ENCODE data around the gene CCDC86.

The CCDC86 gene

DNA sequence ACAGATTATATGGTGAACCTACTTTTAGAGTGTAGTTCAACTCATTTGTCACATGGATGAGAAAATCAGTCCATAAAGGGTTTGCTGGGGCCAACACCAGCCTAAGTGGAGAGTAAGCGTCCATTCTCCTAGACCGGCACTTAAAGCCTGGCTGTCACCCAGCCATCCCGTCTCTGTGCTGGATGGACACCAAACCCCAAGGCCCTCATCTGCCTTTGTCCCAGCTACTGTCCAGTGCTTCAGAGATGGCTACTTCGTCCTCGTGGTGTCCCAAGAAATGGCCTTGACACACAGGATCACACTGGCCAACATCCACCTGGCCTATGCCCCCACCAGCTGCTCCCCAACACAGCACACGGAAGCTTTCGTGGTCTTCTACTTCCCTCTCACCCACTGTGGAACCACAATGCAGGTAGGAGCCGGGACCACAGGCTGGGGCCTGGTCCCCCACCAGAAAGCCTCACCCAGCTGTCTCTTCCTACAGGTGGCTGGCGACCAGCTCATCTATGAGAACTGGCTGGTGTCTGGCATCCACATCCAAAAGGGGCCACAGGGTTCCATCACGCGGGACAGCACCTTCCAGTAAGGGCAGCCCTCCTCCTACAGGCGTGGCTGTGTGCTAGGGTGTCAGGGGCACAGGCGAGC lies 28.9 kb downstream of the CCDC86 start:
- no peak for DNase-seq

DNA sequence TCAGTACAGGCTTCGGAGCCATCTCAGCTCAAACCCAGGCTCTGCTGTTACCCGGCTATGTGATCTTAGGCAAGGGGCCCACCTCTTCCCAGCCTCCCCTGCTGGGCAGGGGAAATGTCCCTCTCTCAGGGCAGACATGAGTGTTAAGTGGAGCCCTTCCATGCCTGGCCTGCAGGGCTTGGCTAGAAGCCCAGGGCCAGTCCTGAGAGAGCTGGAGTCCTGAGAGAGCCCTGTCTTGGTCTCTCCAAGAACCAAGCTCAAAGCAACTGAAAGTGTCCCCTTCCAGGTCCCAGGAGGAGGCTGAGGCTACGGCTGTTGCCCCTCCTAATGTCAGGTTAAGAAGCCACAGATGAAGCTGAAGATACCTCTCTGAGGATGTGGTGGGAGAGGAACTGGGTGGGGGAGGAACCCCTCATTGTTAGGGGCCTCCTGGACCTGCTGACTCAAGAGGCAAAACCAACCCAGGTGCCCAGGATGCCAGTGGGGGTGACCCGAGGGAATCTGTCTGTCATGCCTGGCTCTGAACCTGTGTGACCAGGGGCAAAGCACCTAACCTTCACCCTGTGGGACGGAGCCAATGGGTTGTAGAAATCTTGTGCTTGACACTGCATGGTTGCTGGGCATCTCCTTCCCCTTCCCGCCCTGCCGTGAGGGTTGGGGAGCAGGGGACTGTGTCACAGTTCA lies 29.6 kb downstream of the CCDC86 start:
- no peak for DNase-seq

DNA sequence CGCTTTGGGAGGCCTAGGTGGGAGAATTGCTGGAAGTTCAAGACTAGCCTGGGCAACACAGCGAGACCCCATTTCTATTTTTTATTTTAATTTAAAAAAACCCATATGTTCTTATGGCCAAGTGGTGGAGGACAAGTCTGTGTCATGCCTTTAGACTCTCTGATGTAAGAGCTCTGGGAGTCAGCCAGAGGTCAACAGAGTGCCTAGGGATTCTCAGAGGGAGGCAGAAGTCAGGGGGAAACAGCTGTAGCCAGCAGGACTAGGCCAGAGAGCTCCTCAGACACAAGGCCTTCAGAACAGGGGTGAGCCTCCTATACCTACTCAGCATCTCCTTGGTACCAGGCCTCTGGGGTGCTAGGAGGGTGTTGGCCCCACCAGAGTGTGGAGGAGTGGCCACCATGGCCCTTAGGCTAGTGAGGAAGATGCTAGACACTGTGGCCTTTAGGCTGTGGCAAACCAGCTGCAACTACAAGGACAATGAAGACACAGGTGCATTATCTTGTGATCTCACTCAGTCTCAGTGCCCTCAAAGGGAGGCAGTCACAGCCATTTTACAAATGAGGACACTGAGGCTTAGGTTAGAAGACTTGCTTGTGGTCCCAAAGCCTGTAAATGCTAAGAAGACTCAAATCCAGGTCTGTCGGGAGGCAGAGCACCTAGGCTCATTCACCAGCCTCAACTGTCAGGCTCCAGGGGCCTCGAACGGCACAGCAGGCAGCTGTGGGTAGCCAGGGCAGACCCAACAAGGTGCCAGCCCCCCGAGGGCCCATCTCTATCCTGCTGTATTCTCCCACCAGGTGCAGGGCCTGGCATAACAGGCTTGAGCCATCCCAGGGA lies 30.4 kb downstream of the CCDC86 start:
- no peak for DNase-seq

- DNase-seq: no peak
These were observed 31.1 kb downstream of the CCDC86 start for GRCh38 chr11:60872961-60873524.

GRCh38 chr11:60873533-60873932 lies 31.6 kb downstream of the CCDC86 start:
- no peak for DNase-seq

- DNase-seq: no peak
These were observed 32.8 kb downstream of the CCDC86 start for GRCh38 chr11:60874421-60875365.

GRCh38 chr11:60875366-60876167 lies 33.7 kb downstream of the CCDC86 start:
- no peak for DNase-seq

- DNase-seq: no peak
These were observed 34.2 kb downstream of the CCDC86 start for GRCh38 chr11:60876168-60876485.

DNA sequence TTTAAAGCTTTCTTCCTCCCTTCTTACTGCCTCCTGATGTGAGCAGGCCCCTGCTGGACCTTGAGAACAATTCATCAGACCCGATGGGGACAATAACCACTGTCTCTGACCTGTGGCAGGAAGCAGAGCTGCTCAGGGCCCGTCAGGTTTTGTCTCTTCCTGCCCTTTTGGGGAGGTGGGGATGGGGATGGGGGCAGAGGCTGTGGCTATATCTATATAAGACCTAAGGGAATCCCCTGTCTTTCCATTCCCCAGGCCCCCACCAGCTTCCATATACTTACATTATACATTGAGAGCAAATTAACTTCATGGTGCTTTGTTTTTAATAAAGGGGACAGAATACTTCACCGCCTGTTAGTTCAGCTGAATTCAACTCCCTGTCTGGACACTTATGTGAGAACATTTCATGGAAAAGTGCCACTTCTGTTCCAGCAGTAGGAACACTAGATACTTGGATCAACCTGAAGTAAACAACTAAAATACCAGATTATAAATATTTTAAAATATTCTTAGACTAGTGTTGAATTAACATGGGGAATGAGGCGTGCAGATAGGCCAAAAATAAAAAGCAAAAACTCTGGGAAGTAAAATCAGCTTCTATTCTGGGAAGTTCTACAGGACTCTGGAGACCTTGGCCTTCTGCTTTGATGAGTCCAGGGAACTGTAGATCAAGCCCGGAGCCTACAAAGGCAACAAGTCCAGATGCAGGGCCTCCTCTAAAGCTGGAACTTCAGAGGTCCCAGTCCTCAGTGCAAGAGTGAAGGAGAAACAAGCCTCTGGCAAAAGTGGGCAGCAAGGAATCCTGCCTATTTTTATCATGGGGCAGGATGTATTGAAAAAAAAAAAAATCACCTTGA lies 36.6 kb downstream of the CCDC86 start:
- DNase-seq: no peak

- DNase-seq: no peak
These were observed 37.2 kb downstream of the CCDC86 start for GRCh38 chr11:60879104-60879503.

DNA sequence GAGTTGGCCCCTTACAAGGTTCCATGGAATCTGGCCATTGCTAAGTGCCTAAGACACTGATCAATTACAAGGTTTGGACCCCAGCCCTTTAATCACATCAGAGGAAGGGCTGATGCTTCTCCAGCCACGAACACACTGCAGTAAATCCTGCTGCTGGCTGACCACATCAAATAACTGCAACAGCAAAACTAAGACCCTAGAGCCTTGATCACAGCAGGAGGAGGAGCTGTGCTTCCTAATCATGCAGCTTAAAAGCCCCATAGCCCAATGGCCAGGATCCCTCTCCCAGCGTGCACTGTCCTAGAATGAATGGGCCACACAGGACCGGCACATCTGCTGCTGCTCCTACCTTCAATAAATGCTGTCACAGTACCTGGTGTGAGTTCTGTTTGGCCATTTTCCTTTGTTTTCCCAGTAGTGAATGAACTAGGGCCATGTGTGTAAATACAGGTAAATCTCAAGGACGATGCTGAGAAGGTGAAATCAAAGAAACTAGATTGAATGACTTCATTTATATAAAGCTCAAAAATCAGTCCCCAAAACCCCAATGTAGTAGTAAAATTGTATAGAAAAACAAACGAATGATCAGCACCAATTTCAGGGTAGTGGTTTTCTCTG lies 38.2 kb downstream of the CCDC86 start:
- no peak for DNase-seq

GRCh38 chr11:60880643-60881282 lies 38.9 kb downstream of the CCDC86 start:
- no peak for DNase-seq

DNA sequence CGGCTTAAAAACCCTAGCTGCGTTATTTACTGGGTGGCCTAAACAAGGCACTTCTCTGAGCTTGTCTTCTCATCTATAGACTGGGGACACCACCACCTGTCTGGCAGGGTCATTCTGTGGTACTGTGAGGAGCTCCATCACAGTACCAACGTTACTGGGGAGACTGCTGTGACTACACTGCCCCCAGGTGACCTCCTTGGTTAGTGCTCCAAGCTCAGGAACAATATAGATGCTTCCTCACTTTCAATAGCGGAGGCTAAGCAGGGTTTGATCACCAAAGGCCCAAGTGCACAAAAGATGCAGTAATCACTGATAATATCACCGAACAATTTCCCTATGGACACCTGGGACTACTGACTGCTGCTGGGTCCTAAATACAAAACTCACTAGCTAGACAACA lies 45.6 kb downstream of the CCDC86 start:
- DNase-seq: no peak

DNA sequence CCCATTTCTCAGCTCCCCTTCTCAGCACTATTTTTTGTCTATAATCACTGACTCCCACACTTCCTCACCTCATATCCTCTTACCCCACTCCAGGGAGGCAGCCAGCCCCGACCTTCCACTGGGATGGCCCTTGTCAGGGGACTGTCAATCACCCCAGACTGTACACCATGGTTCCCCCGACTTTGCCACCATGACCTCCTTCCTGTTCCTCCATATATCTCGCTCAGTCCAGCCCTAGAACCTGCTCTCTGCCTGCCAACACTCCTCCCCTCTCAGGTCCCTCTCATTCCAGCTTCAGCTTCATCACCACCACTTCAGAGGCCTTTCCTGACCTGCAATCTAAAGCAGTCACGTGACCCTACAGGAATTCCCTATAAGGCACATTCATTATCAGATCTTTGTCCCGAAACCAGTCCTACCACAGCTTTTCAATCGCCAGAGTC lies 48.0 kb downstream of the CCDC86 start:
- no peak for DNase-seq

DNA sequence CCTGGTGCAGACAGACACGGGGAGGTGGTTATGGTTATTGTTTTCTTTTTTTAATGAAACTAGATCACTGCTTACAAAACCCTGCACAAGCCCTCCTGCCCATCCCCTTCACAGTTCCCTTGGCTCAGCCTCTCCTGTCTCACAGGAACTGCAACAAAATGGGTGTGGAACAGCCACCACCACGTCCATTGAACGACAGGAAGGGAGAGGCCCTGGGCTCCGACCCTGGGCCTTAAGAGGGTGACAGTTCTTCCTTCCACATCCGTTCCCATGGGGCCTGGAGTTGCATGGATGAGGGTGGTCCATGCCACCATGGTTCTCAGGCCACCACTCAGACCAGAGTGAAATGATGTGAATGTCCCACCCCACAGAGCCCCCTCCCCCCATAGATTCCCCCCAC lies 48.8 kb downstream of the CCDC86 start:
- no peak for DNase-seq

GRCh38 chr11:60891103-60891741 lies 49.3 kb downstream of the CCDC86 start:
- no peak for DNase-seq

DNA sequence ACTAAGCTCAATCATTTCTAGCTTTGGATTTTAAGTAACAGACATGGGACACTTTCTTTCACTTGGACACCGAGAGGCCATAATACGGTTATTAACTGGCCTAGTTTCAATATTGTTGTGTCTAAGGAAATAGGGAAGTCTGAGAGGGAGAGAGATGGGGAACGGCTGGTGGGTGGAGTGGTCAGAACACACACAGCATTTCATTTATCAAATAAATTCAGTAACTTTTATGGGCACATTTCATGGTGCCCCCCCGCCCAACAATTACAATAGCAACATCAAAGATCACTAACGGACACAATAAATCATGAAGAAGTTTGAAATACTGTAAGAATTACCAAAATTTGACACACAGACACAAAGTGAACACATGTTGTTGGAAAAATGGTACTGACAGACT lies 53.8 kb downstream of the CCDC86 start:
- DNase-seq: no peak

DNA sequence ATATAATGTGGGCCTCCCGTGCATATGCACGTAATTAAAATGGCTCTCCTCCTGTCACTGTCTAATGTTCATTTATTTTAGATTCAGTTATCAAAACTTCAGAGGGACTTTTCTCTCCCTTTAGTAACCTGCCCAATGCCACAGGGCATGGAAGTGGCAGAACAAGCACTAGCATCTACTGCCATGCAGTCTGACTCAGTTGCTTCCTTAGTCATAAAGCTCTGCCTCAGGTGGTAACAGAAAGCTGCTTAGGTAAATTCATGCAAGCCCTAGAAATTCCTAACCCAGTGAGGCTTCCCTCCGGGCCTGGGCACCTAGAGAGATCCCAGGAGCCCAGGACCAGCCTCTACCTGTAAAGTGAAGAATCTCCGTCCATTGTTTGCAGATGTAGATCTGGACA lies 55.6 kb downstream of the CCDC86 start:
- DNase-seq: no peak
